Cardiac muscle cell (in vitro differentiated cells and primary cell): Measurements from ENCODE around the gene LIPE. TPM values are rescaled to one million over a fixed set of nuclear protein-coding genes. Genes with fewer than 3 reads are reported as not detected.

Experiments
- DNase-seq, 2 donors: peaks; one replicate each; pipeline versions ENCODE4 v3.0.0 to v3.0.0-alpha.2; 2010 to 2017; ENCODE audit warnings: low read depth in 1 of 2, low spot score in 1 of 2
- H3K27ac ChIP-seq: fragments of 200-600 bp; sonication (generic); 2 replicates; pipeline ENCODE4 v1.5.1; 2016
- H3K27me3 ChIP-seq: fragments of 200-600 bp; sonication (generic); 2 replicates; pipeline ENCODE4 v1.6.0; 2016; ENCODE audit warnings: control low read depth
- H3K36me3 ChIP-seq: fragments of 200-600 bp; sonication (generic); 2 replicates; pipeline ENCODE4 v1.5.1; 2016; ENCODE audit warnings: control low read depth
- H3K4me1 ChIP-seq: fragments of 200-600 bp; sonication (generic); 2 replicates; pipeline ENCODE4 v1.8.1; 2017; ENCODE audit warnings: low read depth, mild to moderate bottlenecking, mixed run types
- H3K4me3 ChIP-seq: fragments of 200-600 bp; sonication (generic); 2 replicates; pipeline ENCODE4 v1.5.1; 2016; ENCODE audit warnings: mild to moderate bottlenecking
- H3K9me3 ChIP-seq: fragments of 200-600 bp; sonication (generic); 2 replicates; pipeline ENCODE4 v1.5.1; 2017; ENCODE audit warnings: low read depth, mild to moderate bottlenecking, control low read depth
- polyA plus RNA-seq: library from polyadenylated mRNA; unstranded; fragments of >200 nt; fragmentation: Nextera tagmentation; extraction: Ambion mirVana; gene quantifications from 2 replicates; pipeline ENCODE4 v1.2.1, GENCODE V29; 2016
- total RNA-seq: library from RNA; depleted of rRNA; stranded (reverse); fragments of >200 nt; gene quantifications from 2 replicates; pipeline ENCODE4 v1.2.3, GENCODE V29; 2016
- TF ChIP-seq, protein P1 (sequence below): IDR thresholded peaks from 2 replicates; pipeline ENCODE4 v1.5.1; 2012; ENCODE audit warnings: low read depth, mild to moderate bottlenecking, low read length

Gene LIPE
- total and polyA plus RNA-seq, 2 experiments from 2014 or later: 20.2 to 24.4 TPM

DNA sequence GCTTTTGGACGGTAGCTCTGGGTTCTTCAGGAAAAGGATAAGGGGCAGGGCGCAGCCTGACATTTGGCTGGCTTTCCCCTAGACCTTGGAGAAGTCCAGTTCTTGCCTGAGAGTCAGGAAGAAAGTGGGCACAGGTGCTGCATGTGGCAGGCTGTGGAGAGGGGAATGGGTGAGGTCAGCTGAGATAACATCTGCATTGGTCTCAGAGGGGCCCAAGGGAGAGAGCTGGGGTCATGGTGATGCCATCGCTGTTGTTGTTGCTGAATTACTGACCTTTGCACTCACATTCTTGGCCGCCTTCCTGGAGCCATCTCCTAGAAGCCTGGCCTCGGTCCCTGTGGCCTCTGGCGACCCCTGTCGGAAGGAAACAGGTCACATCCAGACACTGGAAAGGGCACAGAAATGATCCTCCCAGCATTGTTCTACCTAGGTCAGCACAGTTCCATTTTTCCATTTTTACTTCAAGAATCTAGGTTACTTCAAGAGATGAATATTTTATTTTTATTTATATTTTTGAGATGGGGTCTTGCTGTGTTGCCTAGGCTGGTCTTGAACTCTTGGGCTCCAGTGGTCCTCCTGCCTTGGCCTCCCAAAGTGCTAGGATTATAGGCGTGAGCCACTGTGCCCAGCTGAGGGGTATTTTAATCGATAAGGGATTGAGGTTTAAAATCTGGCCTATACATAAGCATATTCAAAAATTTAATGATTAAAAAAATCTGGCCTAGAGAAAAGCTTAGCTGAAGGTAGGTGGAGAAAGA, 6.5 kb upstream of the LIPE start:
- peaks cover 6% of the 10 kb centered on the region for H3K4me1 ChIP-seq
- H3K27me3 ChIP-seq: no peaks in the 10 kb centered on the region
- no peaks in the 10 kb centered on the region for H3K9me3 ChIP-seq
- no peak overlapping the region for H3K4me3 ChIP-seq
- peak overlapping the region; percentile 56 for H3K27ac ChIP-seq
- peak; percentile 80 to 83 for DNase-seq
- no peaks in the 10 kb centered on the region for H3K36me3 ChIP-seq
- TF ChIP-seq, protein P1, sequence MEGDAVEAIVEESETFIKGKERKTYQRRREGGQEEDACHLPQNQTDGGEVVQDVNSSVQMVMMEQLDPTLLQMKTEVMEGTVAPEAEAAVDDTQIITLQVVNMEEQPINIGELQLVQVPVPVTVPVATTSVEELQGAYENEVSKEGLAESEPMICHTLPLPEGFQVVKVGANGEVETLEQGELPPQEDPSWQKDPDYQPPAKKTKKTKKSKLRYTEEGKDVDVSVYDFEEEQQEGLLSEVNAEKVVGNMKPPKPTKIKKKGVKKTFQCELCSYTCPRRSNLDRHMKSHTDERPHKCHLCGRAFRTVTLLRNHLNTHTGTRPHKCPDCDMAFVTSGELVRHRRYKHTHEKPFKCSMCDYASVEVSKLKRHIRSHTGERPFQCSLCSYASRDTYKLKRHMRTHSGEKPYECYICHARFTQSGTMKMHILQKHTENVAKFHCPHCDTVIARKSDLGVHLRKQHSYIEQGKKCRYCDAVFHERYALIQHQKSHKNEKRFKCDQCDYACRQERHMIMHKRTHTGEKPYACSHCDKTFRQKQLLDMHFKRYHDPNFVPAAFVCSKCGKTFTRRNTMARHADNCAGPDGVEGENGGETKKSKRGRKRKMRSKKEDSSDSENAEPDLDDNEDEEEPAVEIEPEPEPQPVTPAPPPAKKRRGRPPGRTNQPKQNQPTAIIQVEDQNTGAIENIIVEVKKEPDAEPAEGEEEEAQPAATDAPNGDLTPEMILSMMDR: peak; percentile 75

DNA sequence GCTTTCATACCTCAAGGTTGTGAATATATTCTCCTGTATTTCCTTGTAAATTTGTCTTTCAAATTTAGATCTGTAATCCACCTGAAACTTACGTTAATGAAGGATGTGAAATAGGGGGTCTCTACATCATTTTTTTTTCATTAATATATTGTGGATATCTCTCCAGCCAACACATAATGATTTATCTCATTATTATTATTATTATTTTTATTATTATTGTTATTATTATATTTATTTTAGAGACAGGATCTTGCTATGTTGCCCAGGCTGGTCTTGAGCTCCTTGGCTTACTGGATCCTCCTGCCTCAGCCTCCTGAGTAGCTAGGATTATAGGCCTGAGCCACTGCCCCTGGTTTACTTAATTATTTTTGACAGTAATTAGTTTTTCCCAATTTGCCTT, 4.3 kb upstream of the LIPE start:
- no peaks in the 10 kb centered on the region for H3K36me3 ChIP-seq
- no peaks in the 10 kb centered on the region for H3K27me3 ChIP-seq
- no peak overlapping the region for H3K4me3 ChIP-seq
- TF ChIP-seq, protein P1: no peak
- H3K27ac ChIP-seq: no peak overlapping the region
- H3K4me1 ChIP-seq: peaks cover 6% of the 10 kb centered on the region
- no peak for DNase-seq
- no peaks in the 10 kb centered on the region for H3K9me3 ChIP-seq

DNA sequence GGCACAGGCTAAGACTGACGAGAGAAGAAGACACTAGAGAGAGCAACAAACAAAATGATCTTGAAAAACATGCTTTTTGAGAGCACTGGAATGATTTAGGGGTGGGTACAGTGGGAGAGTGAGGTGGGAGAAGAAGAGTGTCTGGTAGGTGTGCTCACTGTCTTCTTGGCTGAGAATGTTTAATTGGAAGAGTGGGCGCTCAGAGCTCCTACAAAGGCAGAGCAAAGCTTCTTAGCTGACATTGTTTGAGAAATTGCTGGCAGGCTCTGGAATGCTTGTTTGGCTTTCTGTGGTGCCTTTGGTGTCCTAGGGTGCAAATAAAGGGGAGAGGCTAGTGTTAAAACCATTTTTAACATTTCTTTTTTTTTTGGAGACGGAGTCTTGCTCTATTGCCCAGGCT, 1.5 kb upstream of the LIPE start:
- H3K4me3 ChIP-seq: no peak overlapping the region
- TF ChIP-seq, protein P1: no peak
- H3K36me3 ChIP-seq: no peaks in the 10 kb centered on the region
- no peak for DNase-seq
- no peaks in the 10 kb centered on the region for H3K27me3 ChIP-seq
- H3K4me1 ChIP-seq: peaks cover 14% of the 10 kb centered on the region
- no peak overlapping the region for H3K27ac ChIP-seq
- no peaks in the 10 kb centered on the region for H3K9me3 ChIP-seq

DNA sequence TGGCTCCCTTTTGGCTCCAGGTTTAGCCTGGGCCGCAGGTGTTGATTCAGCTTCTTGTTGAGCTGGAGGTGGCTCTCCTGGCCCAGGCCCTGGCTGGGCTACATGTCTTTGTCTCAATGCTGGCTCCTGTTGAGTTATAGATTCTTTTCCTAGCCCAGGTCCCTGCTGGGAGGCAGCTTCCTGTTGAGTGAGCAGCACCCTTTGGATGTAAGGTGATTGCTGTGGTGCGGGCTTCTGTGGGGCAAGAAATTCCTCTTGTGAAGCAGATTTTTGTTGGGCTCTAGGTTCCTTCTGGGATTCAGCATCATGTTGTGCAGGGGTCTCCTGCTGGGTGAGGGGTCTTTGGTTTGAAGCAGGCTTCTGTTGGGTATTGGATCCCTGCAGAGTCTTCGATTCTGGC, 545 bp downstream of the LIPE start:
- Histone ChIP-seq H3K9me3 (no peaks in the 10 kb centered on the region), H3K4me3 (no peak overlapping the region), H3K27ac (no peak overlapping the region), H3K4me1 (peaks cover 17% of the 10 kb centered on the region), H3K27me3 (no peaks in the 10 kb centered on the region), H3K36me3 (no peaks in the 10 kb centered on the region)
- no peak for DNase-seq
- TF ChIP-seq, protein P1: no peak

DNA sequence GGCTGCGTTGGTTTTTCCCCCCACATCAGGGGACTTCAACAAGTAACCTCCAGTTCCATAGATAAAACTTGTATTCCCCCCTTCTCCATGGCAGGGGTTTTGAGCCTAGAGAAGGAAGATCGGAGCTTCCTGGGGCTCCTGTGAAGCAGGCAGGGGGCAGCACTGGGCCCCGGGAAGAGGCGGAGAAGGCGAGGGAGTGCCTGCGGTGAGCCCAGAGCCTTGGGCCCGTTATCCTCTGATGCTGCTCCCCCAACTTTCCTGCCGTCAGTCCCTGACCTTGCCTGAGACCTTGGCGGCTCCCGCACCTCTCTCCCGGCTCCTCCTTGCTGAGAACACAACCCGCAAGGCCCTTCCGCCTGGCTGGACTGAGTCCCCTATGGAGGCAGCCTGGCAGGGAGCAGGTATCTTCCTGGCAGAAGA, 2.5 kb downstream of the LIPE start:
- Histone ChIP-seq H3K4me3 (no peak overlapping the region), H3K27me3 (no peaks in the 10 kb centered on the region), H3K27ac (peak overlapping the region; percentile 47), H3K36me3 (no peaks in the 10 kb centered on the region), H3K4me1 (peaks cover 17% of the 10 kb centered on the region), H3K9me3 (no peaks in the 10 kb centered on the region)
- TF ChIP-seq, protein P1: peak; percentile 44
- DNase-seq: no peak
